PC-9 (cell line): ENCODE data around the gene TTC7B. TPM values are rescaled to one million over a fixed set of nuclear protein-coding genes. Genes with fewer than 3 reads are reported as not detected.

Source experiments
- BruUV-seq: library from RNA; stranded (reverse); fragments of 400-500 nt; replicated peaks from 2 replicates; lab custom pipeline; 2021; lab: Mats Ljungman, UMichigan
- CTCF ChIA-PET: fragments of 300-600 bp; sonication (Branson Sonifier 250); formaldehyde crosslinking; loops from one replicate; lab custom pipeline; 2022; ENCODE audit warnings: antibody characterized with exemption; lab: Charles Lee
- POLR2A ChIA-PET: fragments of 300-600 bp; sonication (Branson Sonifier 250); formaldehyde crosslinking; loops from one replicate; lab custom pipeline; 2022; ENCODE audit warnings: antibody characterized with exemption; ENCODE audit not compliant: unreplicated experiment; lab: Charles Lee
- DNase-seq, 2 experiments: peaks; one replicate each; pipeline versions ENCODE4 v3.0.0 to v3.0.0-alpha.2; 2015 to 2022; ENCODE audit warnings: mixed read lengths in 1 of 2
- H2AFZ ChIP-seq: fragments of 200-600 bp; sonication (generic); 2 replicates; pipeline ENCODE4 v1.8.1; 2017; ENCODE audit warnings: antibody characterized with exemption
- H3F3A ChIP-seq: fragments of 200-600 bp; sonication (generic); 2 replicates; pipeline ENCODE4 v1.8.1; 2017; ENCODE audit warnings: antibody characterized with exemption, mild to moderate bottlenecking, low read depth; ENCODE audit not compliant: insufficient read depth
- H3K27ac ChIP-seq: fragments of 200-600 bp; sonication (generic); 2 replicates; pipeline ENCODE4 v1.6.1; 2016; ENCODE audit warnings: mixed run types
- H3K27me3 ChIP-seq: fragments of 200-600 bp; sonication (generic); 2 replicates; pipeline ENCODE4 v1.6.1; 2016; ENCODE audit warnings: low read depth, mixed run types; ENCODE audit not compliant: insufficient read depth
- H3K36me3 ChIP-seq: fragments of 200-600 bp; sonication (generic); 2 replicates; pipeline ENCODE4 v1.6.1; 2016; ENCODE audit warnings: low read depth, mixed run types
- H3K4me1 ChIP-seq: fragments of 200-600 bp; sonication (generic); replicated peaks from 2 replicates; pipeline ENCODE4 v1.6.1; 2016; ENCODE audit warnings: mixed run types; ENCODE audit not compliant: insufficient read depth
- H3K4me2 ChIP-seq: fragments of 200-600 bp; sonication (generic); 2 replicates; pipeline ENCODE4 v1.6.1; 2017; ENCODE audit warnings: mixed run types
- H3K4me3 ChIP-seq: fragments of 200-600 bp; sonication (generic); 2 replicates; pipeline ENCODE4 v1.6.1; 2016; ENCODE audit warnings: mixed run types
- H3K79me2 ChIP-seq: fragments of 200-600 bp; sonication (generic); 2 replicates; pipeline ENCODE4 v1.6.1; 2017; ENCODE audit warnings: low read depth, mixed run types
- H3K9me2 ChIP-seq: fragments of 200-600 bp; sonication (generic); 2 replicates; pipeline ENCODE4 v1.8.1; 2017; ENCODE audit warnings: mild to moderate bottlenecking; ENCODE audit not compliant: insufficient read depth
- H3K9me3 ChIP-seq: fragments of 200-600 bp; sonication (generic); 2 replicates; pipeline ENCODE4 v1.8.1; 2016; ENCODE audit warnings: low read depth; ENCODE audit not compliant: insufficient read depth
- H4K20me1 ChIP-seq: fragments of 200-600 bp; sonication (generic); 2 replicates; pipeline ENCODE4 v1.8.1; 2017; ENCODE audit not compliant: insufficient read depth
- CTCF ChIP-seq: fragments of 200-600 bp; sonication (generic); conservative IDR thresholded peaks from 2 replicates; pipeline ENCODE4 v1.6.1; 2017; ENCODE audit warnings: mixed run types, antibody characterized with exemption, mild to moderate bottlenecking, moderate library complexity
- EZH2 ChIP-seq: fragments of 200-600 bp; sonication (generic); IDR thresholded peaks from 2 replicates; pipeline ENCODE4 v1.8.0; 2017; ENCODE audit warnings: antibody characterized with exemption, low read depth
- intact Hi-C: fragments of 100-400 bp; cut with micrococcal nuclease; formaldehyde crosslinking; loops from one replicate; pipeline ENCODE4 v1.10.0; 2022; ENCODE audit not compliant: unreplicated experiment
- total RNA-seq: library from RNA; stranded (reverse); gene quantifications from 2 replicates; pipeline ENCODE4 v1.2.3, GENCODE V29; 2021

Gene TTC7B
- total RNA-seq, 1 experiment from 2014 or later: 6.8 TPM

GRCh38 chr14:90580377-90581335, 235.6 kb downstream of the TTC7B start:
- Histone ChIP-seq H3K36me3 (no peaks in the 10 kb centered on the region), H3K27ac (no peak overlapping the region), H3K4me2 (no peak overlapping the region), H3K9me3 (no peaks in the 10 kb centered on the region), H2AFZ (no peak overlapping the region), H3K27me3 (no peaks in the 10 kb centered on the region), H3K4me3 (no peak overlapping the region), H3K79me2 (no peaks in the 10 kb centered on the region), H3F3A (no peaks in the 10 kb centered on the region), H4K20me1 (no peaks in the 10 kb centered on the region), H3K9me2 (no peaks in the 10 kb centered on the region), H3K4me1 (no peaks in the 10 kb centered on the region)
- intact Hi-C loops: no loop called here
- DNase-seq: no peak
- BruUV-seq: no TSS peak
- no peak for TF ChIP-seq EZH2
- TF ChIP-seq CTCF: no peak
- POLR2A ChIA-PET: no interaction called here
- CTCF ChIA-PET: no interaction called here

GRCh38 chr14:90579816-90580215, 236.4 kb downstream of the TTC7B start:
- Histone ChIP-seq H3K4me3 (no peak overlapping the region), H3K36me3 (no peaks in the 10 kb centered on the region), H3F3A (no peaks in the 10 kb centered on the region), H3K9me2 (no peaks in the 10 kb centered on the region), H2AFZ (no peak overlapping the region), H3K4me1 (no peaks in the 10 kb centered on the region), H3K27me3 (no peaks in the 10 kb centered on the region), H3K4me2 (no peak overlapping the region), H3K79me2 (no peaks in the 10 kb centered on the region), H4K20me1 (no peaks in the 10 kb centered on the region), H3K27ac (no peak overlapping the region), H3K9me3 (no peaks in the 10 kb centered on the region)
- intact Hi-C loops: no loop called here
- no peak for TF ChIP-seq CTCF
- no peak for TF ChIP-seq EZH2
- CTCF ChIA-PET: no interaction called here
- BruUV-seq: no TSS peak
- POLR2A ChIA-PET: no interaction called here
- DNase-seq: no peak

GRCh38 chr14:90579088-90579487, 237.1 kb downstream of the TTC7B start:
- Histone ChIP-seq H3K9me3 (no peaks in the 10 kb centered on the region), H3K4me2 (no peak overlapping the region), H3K79me2 (no peaks in the 10 kb centered on the region), H3K4me3 (no peak overlapping the region), H3K9me2 (no peaks in the 10 kb centered on the region), H3K36me3 (no peaks in the 10 kb centered on the region), H3K4me1 (no peaks in the 10 kb centered on the region), H3F3A (no peaks in the 10 kb centered on the region), H2AFZ (no peak overlapping the region), H3K27ac (no peak overlapping the region), H4K20me1 (no peaks in the 10 kb centered on the region), H3K27me3 (no peaks in the 10 kb centered on the region)
- TF ChIP-seq CTCF (no peak), EZH2 (no peak)
- ChIA-PET POLR2A (no interaction called here), CTCF (no interaction called here)
- BruUV-seq: no TSS peak
- intact Hi-C loops: no loop called here
- no peak for DNase-seq
